HepG2 (cell line): ENCODE data around the gene GRB10. TPM values are rescaled to one million over a fixed set of nuclear protein-coding genes. Genes with fewer than 3 reads are reported as not detected.

Source experiments
- BHLHE40 ChIP-seq: IDR thresholded peaks from 2 replicates; pipeline ENCODE4 v1.6.1; 2011; ENCODE audit warnings: low read length, improper control_type of control experiment
- BRCA1 ChIP-seq: sonication (generic); formaldehyde crosslinking; IDR thresholded peaks from 2 replicates; pipeline ENCODE4 v1.4.0; 2020; ENCODE audit warnings: missing genetic modification reagents
- CBX2 ChIP-seq, 2 experiments: fragments of 200-600 bp in 1 of 2; sonication (generic); formaldehyde crosslinking in 1 of 2; IDR thresholded peaks; 2 replicates each; pipeline versions ENCODE4 v1.7.0 to v1.8.1; 2018 to 2022; ENCODE audit warnings: low read depth in 2 of 2, low read length in 1 of 2, mild to moderate bottlenecking in 1 of 2, missing genetic modification reagents in 1 of 2
- CEBPB ChIP-seq: IDR thresholded peaks from 2 replicates; pipeline ENCODE4 v1.6.1; 2011; ENCODE audit warnings: low read depth, low read length, improper control_type of control experiment, borderline replicate concordance
- CEBPG ChIP-seq: IDR thresholded peaks from 2 replicates; pipeline ENCODE4 v1.6.1; 2016
- FOXA3 ChIP-seq: IDR thresholded peaks from 2 replicates; pipeline ENCODE4 v1.6.1; 2016; ENCODE audit warnings: missing genetic modification reagents, missing compliant biosample characterization
- FOXO1 ChIP-seq: sonication (generic); formaldehyde crosslinking; IDR thresholded peaks from 2 replicates; pipeline ENCODE4 v1.4.0; 2020; ENCODE audit warnings: missing genetic modification reagents
- GATAD2A ChIP-seq: IDR thresholded peaks from 2 replicates; pipeline ENCODE4 v1.6.1; 2016
- KLF12 ChIP-seq: sonication (generic); formaldehyde crosslinking; IDR thresholded peaks from 2 replicates; pipeline ENCODE4 v1.4.0; 2020; ENCODE audit warnings: missing genetic modification reagents, borderline replicate concordance
- MAFF ChIP-seq: IDR thresholded peaks from 2 replicates; pipeline ENCODE4 v1.6.1; 2011; ENCODE audit warnings: low read depth, low read length, improper control_type of control experiment
- MAFG ChIP-seq: sonication (generic); formaldehyde crosslinking; IDR thresholded peaks from 2 replicates; pipeline ENCODE4 v1.5.1; 2020; ENCODE audit warnings: mild to moderate bottlenecking, missing genetic modification reagents
- MAFK ChIP-seq, 2 experiments: IDR thresholded peaks in 1 of 2; conservative IDR thresholded peaks in 1 of 2; 2 replicates each; pipeline ENCODE4 v1.6.1; 2011; ENCODE audit warnings: improper control_type of control experiment in 2 of 2, low read length in 2 of 2
- MED8 ChIP-seq: sonication (generic); formaldehyde crosslinking; IDR thresholded peaks from 2 replicates; pipeline ENCODE4 v1.8.1; 2023; ENCODE audit warnings: mild to moderate bottlenecking, missing genetic modification reagents; ENCODE audit not compliant: insufficient replicate concordance
- MEF2D ChIP-seq: sonication (generic); formaldehyde crosslinking; IDR thresholded peaks from 2 replicates; pipeline ENCODE4 v1.5.1; 2020; ENCODE audit warnings: mild to moderate bottlenecking, missing genetic modification reagents
- NFIC ChIP-seq: IDR thresholded peaks from 2 replicates; pipeline ENCODE4 v1.6.1; 2012; ENCODE audit warnings: mild to moderate bottlenecking, low read length, inconsistent platforms
- NFYB ChIP-seq: sonication (generic); formaldehyde crosslinking; IDR thresholded peaks from 2 replicates; pipeline ENCODE4 v1.4.0; 2020; ENCODE audit warnings: missing genetic modification reagents
- PAF1 ChIP-seq: IDR thresholded peaks from 2 replicates; pipeline ENCODE4 v1.6.1; 2016; ENCODE audit warnings: missing genetic modification reagents, missing compliant biosample characterization
- SOX5 ChIP-seq: IDR thresholded peaks from 2 replicates; pipeline ENCODE4 v1.6.1; 2016; ENCODE audit warnings: borderline replicate concordance
- SOX6 ChIP-seq, 2 experiments: fragments of 450-650 bp in 1 of 2; sonication (generic) in 1 of 2; formaldehyde crosslinking in 1 of 2; IDR thresholded peaks; 2 replicates each; pipeline versions ENCODE4 v1.4.0 to v1.6.1; 2017 to 2020; ENCODE audit warnings: antibody characterized with exemption in 1 of 2, mild to moderate bottlenecking in 1 of 2, missing genetic modification reagents in 1 of 2
- ZFP36L1 ChIP-seq: sonication (generic); formaldehyde crosslinking; IDR thresholded peaks from 2 replicates; pipeline ENCODE4 v1.8.0; 2022; ENCODE audit warnings: mild to moderate bottlenecking, missing genetic modification reagents, moderate library complexity
- ZNF670 ChIP-seq: sonication (generic); formaldehyde crosslinking; IDR thresholded peaks from 2 replicates; pipeline ENCODE4 v1.8.0; 2022; ENCODE audit warnings: mild to moderate bottlenecking, missing genetic modification reagents, borderline replicate concordance
- polyA plus RNA-seq, 8 experiments: library from polyadenylated mRNA; depleted of rRNA in 3 of 8; stranded (reverse) in 7 of 8; unstranded in 1 of 8; fragments of >200 nt; fragmentation: Illumina TruSeq in 4 of 8; extraction: Trizol in 4 of 8; gene quantifications; 2 replicates each; pipeline versions ENCODE4 v1.2.1 to v1.2.3, GENCODE V29; 2011 to 2016; ENCODE audit warnings: low read depth in 4 of 8, missing spikeins in 1 of 8, mixed read lengths in 1 of 8; ENCODE audit not compliant: insufficient read depth in 1 of 8
- total RNA-seq, 5 experiments: library from RNA; depleted of rRNA; stranded (reverse); fragments of >200 nt; fragmentation: Illumina TruSeq; extraction: Trizol; gene quantifications; 2 replicates each; pipeline ENCODE4 v1.2.3, GENCODE V29; 2016; ENCODE audit warnings: low read depth in 1 of 5
- TF ChIP-seq, protein P1 (sequence below), 2 experiments: sonication (generic) in 1 of 2; formaldehyde crosslinking in 1 of 2; IDR thresholded peaks; 2 replicates each; pipeline versions ENCODE4 v1.4.0 to v1.6.1; 2018 to 2020; ENCODE audit warnings: missing genetic modification reagents in 2 of 2, borderline replicate concordance in 1 of 2, low read depth in 1 of 2, mild to moderate bottlenecking in 1 of 2, missing biosample characterization in 1 of 2
- TF ChIP-seq, protein P2 (sequence below): IDR thresholded peaks from 2 replicates; pipeline ENCODE4 v1.6.1; 2018; ENCODE audit warnings: missing genetic modification reagents, mild to moderate bottlenecking, missing compliant biosample characterization
- TF ChIP-seq, protein P3 (sequence below): sonication (generic); formaldehyde crosslinking; conservative IDR thresholded peaks from 2 replicates; pipeline ENCODE4 v1.4.0; 2020; ENCODE audit warnings: missing genetic modification reagents

GRB10 gene
- total and polyA plus RNA-seq, 2 of the 13 experiments (the other 11 are each of a cell fraction or from before 2014, with no cell fraction given) = 4.0 to 6.8 TPM

DNA sequence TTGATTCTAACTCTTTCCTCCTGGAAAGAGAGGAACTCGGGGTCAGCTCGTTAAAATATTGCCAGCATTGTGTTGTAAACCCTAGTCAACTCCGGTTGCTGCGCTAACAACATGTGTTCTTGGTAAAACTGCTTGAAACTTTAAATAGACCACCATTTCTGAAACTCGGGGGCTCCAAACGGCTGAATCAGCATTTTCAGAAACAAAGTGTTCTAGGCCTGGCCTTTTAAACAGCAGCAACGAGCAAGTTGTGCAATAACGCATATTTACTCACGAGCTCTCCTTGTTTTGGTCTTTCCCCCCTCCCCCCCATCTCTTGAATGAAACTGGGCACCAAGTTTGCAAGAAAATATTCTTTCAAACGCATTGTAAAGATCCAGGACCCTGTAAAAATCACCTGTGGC, 9.2 kb upstream of the GRB10 start (continued):
- TF ChIP-seq, protein P1, sequence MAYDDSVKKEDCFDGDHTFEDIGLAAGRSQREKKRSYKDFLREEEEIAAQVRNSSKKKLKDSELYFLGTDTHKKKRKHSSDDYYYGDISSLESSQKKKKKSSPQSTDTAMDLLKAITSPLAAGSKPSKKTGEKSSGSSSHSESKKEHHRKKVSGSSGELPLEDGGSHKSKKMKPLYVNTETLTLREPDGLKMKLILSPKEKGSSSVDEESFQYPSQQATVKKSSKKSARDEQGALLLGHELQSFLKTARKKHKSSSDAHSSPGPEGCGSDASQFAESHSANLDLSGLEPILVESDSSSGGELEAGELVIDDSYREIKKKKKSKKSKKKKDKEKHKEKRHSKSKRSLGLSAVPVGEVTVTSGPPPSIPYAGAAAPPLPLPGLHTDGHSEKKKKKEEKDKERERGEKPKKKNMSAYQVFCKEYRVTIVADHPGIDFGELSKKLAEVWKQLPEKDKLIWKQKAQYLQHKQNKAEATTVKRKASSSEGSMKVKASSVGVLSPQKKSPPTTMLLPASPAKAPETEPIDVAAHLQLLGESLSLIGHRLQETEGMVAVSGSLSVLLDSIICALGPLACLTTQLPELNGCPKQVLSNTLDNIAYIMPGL (CRISPR knock-in tag; IDR thresholded peaks at IDR 0.05; ENCODE audit: borderline replicate concordance in 1 of 2, low read depth in 1 of 2) = no peak
- peak; percentile 99 for TF ChIP-seq MAFK (conservative IDR thresholded peaks at IDR 0.05 in 1 of 2, IDR thresholded peaks at IDR 0.05 in 1 of 2; ENCODE audit: low read length in 2 of 2)
- TF ChIP-seq MEF2D (CRISPR knock-in tag) = no peak
- no peak for TF ChIP-seq BRCA1 (CRISPR knock-in tag)
- peak; percentile 34; the same call in 1 of the 2 replicates for TF ChIP-seq GATAD2A (CRISPR knock-in tag)
- peak; percentile 47; the same call in 1 of the 2 replicates for TF ChIP-seq BHLHE40
- TF ChIP-seq, protein P2, sequence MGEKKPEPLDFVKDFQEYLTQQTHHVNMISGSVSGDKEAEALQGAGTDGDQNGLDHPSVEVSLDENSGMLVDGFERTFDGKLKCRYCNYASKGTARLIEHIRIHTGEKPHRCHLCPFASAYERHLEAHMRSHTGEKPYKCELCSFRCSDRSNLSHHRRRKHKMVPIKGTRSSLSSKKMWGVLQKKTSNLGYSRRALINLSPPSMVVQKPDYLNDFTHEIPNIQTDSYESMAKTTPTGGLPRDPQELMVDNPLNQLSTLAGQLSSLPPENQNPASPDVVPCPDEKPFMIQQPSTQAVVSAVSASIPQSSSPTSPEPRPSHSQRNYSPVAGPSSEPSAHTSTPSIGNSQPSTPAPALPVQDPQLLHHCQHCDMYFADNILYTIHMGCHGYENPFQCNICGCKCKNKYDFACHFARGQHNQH (CRISPR knock-in tag) = no peak
- TF ChIP-seq KLF12 = no peak
- TF ChIP-seq FOXA3 (CRISPR knock-in tag) = peak; percentile 63; the same call in 1 of the 2 replicates
- TF ChIP-seq MAFF = peak; percentile 99
- TF ChIP-seq, protein P3, sequence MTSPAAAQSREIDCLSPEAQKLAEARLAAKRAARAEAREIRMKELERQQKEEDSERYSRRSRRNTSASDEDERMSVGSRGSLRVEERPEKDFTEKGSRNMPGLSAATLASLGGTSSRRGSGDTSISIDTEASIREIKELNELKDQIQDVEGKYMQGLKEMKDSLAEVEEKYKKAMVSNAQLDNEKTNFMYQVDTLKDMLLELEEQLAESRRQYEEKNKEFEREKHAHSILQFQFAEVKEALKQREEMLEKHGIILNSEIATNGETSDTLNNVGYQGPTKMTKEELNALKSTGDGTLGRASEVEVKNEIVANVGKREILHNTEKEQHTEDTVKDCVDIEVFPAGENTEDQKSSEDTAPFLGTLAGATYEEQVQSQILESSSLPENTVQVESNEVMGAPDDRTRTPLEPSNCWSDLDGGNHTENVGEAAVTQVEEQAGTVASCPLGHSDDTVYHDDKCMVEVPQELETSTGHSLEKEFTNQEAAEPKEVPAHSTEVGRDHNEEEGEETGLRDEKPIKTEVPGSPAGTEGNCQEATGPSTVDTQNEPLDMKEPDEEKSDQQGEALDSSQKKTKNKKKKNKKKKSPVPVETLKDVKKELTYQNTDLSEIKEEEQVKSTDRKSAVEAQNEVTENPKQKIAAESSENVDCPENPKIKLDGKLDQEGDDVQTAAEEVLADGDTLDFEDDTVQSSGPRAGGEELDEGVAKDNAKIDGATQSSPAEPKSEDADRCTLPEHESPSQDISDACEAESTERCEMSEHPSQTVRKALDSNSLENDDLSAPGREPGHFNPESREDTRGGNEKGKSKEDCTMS (CRISPR knock-in tag) = no peak
- TF ChIP-seq CBX2 (IDR thresholded peaks at IDR 0.05; ENCODE audit: low read depth, low read length) = 0 out of 2 replicates have a peak, but pooled peaks have one; percentile 53
- no peak for TF ChIP-seq CBX2 (CRISPR knock-in tag; IDR thresholded peaks at IDR 0.05; ENCODE audit: low read depth)
- no peak for TF ChIP-seq FOXO1 (CRISPR knock-in tag)
- TF ChIP-seq ZFP36L1 = no peak
- TF ChIP-seq SOX6 (IDR thresholded peaks at IDR 0.05) = no peak
- peak; percentile 49; the same call in 1 of the 2 replicates for TF ChIP-seq SOX6 (CRISPR knock-in tag; IDR thresholded peaks at IDR 0.05)
- TF ChIP-seq PAF1 (CRISPR knock-in tag) = no peak
- no peak for TF ChIP-seq ZNF670 (CRISPR knock-in tag)
- peak; percentile 85 for TF ChIP-seq CEBPB
- TF ChIP-seq MAFG = 0 out of 2 replicates have a peak, but pooled peaks have one; percentile 47
- TF ChIP-seq CEBPG (CRISPR knock-in tag) = peak; percentile 67
- TF ChIP-seq NFYB = no peak
- 0 out of 2 replicates have a peak, but pooled peaks have one; percentile 22 for TF ChIP-seq NFIC
- TF ChIP-seq MED8 (CRISPR knock-in tag) = no peak
- peak; percentile 8; the same call in 1 of the 2 replicates for TF ChIP-seq SOX5 (CRISPR knock-in tag)
- TF ChIP-seq, all 625 proteins: peak for 16
